Muscle layer of colon (tissue), 2 donors: ENCODE results near the gene OR5H2.

Experiments
- H3K27ac ChIP-seq: one replicate; pipeline ENCODE4 v1.7.0; 2013; ENCODE audit warnings: low read depth, mild to moderate bottlenecking, low read length, moderate library complexity
- H3K27me3 ChIP-seq, 2 donors: one replicate each; pipeline ENCODE4 v1.7.0; 2013; ENCODE audit warnings: low read length in 2 of 2, mild to moderate bottlenecking in 2 of 2; ENCODE audit not compliant: insufficient read depth in 2 of 2, control insufficient read depth in 1 of 2
- H3K36me3 ChIP-seq: one replicate; pipeline ENCODE4 v1.7.0; 2013; ENCODE audit warnings: mild to moderate bottlenecking, low read length; ENCODE audit not compliant: insufficient read depth
- H3K4me1 ChIP-seq: one replicate; pipeline ENCODE4 v1.7.0; 2013; ENCODE audit warnings: mild to moderate bottlenecking, low read length; ENCODE audit not compliant: insufficient read depth
- H3K4me3 ChIP-seq, 2 donors: one replicate each; pipeline ENCODE4 v1.7.0; 2013; ENCODE audit warnings: low read length in 2 of 2, low read depth in 1 of 2, mild to moderate bottlenecking in 1 of 2, moderate library complexity in 1 of 2
- H3K9ac ChIP-seq: one replicate; pipeline ENCODE4 v1.7.0; 2013; ENCODE audit warnings: low read length
- H3K9me3 ChIP-seq: one replicate; pipeline ENCODE4 v1.7.0; 2013; ENCODE audit warnings: mild to moderate bottlenecking, low read length
- donor health status: abdominal sarcoma.
- donor health status: Adenocarcinoma of cecum.

Gene OR5H2

GRCh38 chr3:98274914-98275313 is 7.4 kb upstream of the OR5H2 start:
- Histone ChIP-seq H3K4me3 (no peak overlapping the region), H3K36me3 (no peaks in the 10 kb centered on the region), H3K27me3 (no peaks in the 10 kb centered on the region), H3K27ac (no peak overlapping the region), H3K4me1 (no peaks in the 10 kb centered on the region), H3K9ac (no peak overlapping the region), H3K9me3 (no peaks in the 10 kb centered on the region)

- no peaks in the 10 kb centered on the region for H3K27me3 ChIP-seq
- H3K27ac ChIP-seq = no peak overlapping the region
These were observed 8.6 kb downstream of the OR5H2 start for GRCh38 chr3:98290916-98291315.

GRCh38 chr3:98291332-98291957 is 9.1 kb downstream of the OR5H2 start:
- Histone ChIP-seq H3K27me3 (no peaks in the 10 kb centered on the region), H3K4me3 (no peak overlapping the region), H3K9me3 (no peaks in the 10 kb centered on the region), H3K27ac (no peak overlapping the region), H3K4me1 (no peaks in the 10 kb centered on the region), H3K36me3 (no peaks in the 10 kb centered on the region), H3K9ac (no peak overlapping the region)

More at GRCh38 chr3:98290916-98291315, 8.6 kb downstream of the OR5H2 start:
- no peak overlapping the region for H3K4me3 ChIP-seq
- no peaks in the 10 kb centered on the region for H3K4me1 ChIP-seq
- H3K9ac ChIP-seq = no peak overlapping the region
- no peaks in the 10 kb centered on the region for H3K36me3 ChIP-seq
- H3K9me3 ChIP-seq = no peaks in the 10 kb centered on the region

GRCh38 chr3:98322101-98322500 is 39.8 kb downstream of the OR5H2 start:
- no peaks in the 10 kb centered on the region for H3K9me3 ChIP-seq
- H3K36me3 ChIP-seq = no peaks in the 10 kb centered on the region
- H3K4me3 ChIP-seq = no peak overlapping the region
- no peaks in the 10 kb centered on the region for H3K27me3 ChIP-seq
- H3K4me1 ChIP-seq = no peaks in the 10 kb centered on the region
- H3K9ac ChIP-seq = no peak overlapping the region
- H3K27ac ChIP-seq = no peak overlapping the region

GRCh38 chr3:98322686-98323085 is 40.4 kb downstream of the OR5H2 start:
- H3K4me1 ChIP-seq = no peaks in the 10 kb centered on the region
- no peak overlapping the region for H3K27ac ChIP-seq
- H3K27me3 ChIP-seq = no peaks in the 10 kb centered on the region
- no peak overlapping the region for H3K4me3 ChIP-seq
- H3K36me3 ChIP-seq = no peaks in the 10 kb centered on the region
- H3K9me3 ChIP-seq = no peaks in the 10 kb centered on the region
- no peak overlapping the region for H3K9ac ChIP-seq

DNA sequence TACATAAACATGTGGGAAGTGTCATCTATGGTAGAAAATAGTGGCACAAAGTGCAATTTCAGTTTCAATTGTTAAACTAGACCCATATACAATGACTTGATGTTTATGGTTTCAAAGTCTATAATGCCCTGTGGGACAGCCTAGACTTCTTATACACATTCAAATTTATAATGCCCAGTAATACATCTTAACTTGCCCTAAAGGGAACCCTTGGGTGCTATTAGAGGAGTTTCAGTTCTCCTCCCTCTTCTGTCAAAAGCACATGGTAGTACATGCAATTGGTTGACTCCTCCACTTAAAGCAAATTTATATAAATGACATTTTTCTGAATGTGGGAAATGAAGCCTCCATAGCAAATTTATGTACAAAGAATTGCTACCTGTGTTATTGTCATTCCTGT is 41.1 kb downstream of the OR5H2 start:
- H3K4me1 ChIP-seq = no peaks in the 10 kb centered on the region
- no peak overlapping the region for H3K27ac ChIP-seq
- H3K4me3 ChIP-seq = no peak overlapping the region
- no peaks in the 10 kb centered on the region for H3K9me3 ChIP-seq
- H3K36me3 ChIP-seq = no peaks in the 10 kb centered on the region
- H3K27me3 ChIP-seq = no peaks in the 10 kb centered on the region
- no peak overlapping the region for H3K9ac ChIP-seq

DNA sequence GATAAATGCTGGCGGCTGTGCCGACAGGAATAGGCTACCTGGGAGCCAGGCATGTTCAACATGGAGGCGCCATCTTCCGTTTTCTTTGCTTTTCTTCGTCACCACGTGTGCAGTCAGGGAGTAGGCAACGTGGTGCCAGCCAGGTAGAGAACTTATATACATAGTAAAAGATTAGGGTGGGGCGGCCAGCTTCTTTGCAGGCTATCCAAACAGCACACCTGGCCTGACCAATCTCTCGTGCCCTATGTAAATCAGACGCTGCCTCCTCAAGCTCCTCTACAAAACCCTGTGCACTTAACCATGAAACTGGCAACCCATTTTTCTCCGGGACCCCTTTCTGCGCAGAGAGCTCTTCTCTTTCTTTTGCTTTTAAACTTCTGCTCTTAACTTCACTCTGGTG is 42.8 kb downstream of the OR5H2 start:
- Histone ChIP-seq H3K4me1 (no peaks in the 10 kb centered on the region), H3K9me3 (no peaks in the 10 kb centered on the region), H3K9ac (no peak overlapping the region), H3K4me3 (no peak overlapping the region), H3K27me3 (no peaks in the 10 kb centered on the region), H3K36me3 (no peaks in the 10 kb centered on the region), H3K27ac (no peak overlapping the region)

GRCh38 chr3:98326105-98326893 is 44.0 kb downstream of the OR5H2 start:
- no peaks in the 10 kb centered on the region for H3K9me3 ChIP-seq

DNA sequence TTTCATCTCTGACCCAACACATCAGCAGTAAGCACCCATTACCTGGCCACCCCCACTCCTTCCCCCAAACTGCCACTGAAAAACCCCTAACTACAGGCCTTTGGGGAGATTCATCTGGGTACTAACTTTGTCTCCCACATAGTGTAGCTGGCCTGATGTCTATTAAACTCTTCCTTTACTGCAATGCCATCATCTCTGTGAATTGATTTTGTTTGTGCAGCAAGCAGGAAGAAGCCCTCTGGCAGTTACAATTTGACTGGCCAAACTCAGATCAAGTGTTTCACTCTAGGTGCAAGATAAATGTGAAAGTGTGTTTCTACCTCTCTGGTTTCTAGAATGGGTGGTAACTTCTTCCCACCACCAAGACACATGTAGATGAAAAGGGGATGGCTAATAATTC is 44.6 kb downstream of the OR5H2 start:
- no peak overlapping the region for H3K27ac ChIP-seq

More at GRCh38 chr3:98326105-98326893, 44.0 kb downstream of the OR5H2 start:
- H3K4me1 ChIP-seq = no peaks in the 10 kb centered on the region
- H3K9ac ChIP-seq = no peak overlapping the region
- no peak overlapping the region for H3K4me3 ChIP-seq
- H3K27ac ChIP-seq = no peak overlapping the region
- no peaks in the 10 kb centered on the region for H3K36me3 ChIP-seq
- no peaks in the 10 kb centered on the region for H3K27me3 ChIP-seq

GRCh38 chr3:98328933-98329332 is 46.6 kb downstream of the OR5H2 start:
- H3K27ac ChIP-seq = no peak overlapping the region
- no peaks in the 10 kb centered on the region for H3K9me3 ChIP-seq
- H3K27me3 ChIP-seq = no peaks in the 10 kb centered on the region
- no peaks in the 10 kb centered on the region for H3K4me1 ChIP-seq
- no peak overlapping the region for H3K4me3 ChIP-seq
- H3K36me3 ChIP-seq = no peaks in the 10 kb centered on the region
- H3K9ac ChIP-seq = no peak overlapping the region

More for the DNA sequence above, 44.6 kb downstream of the OR5H2 start:
- H3K36me3 ChIP-seq = no peaks in the 10 kb centered on the region
- no peaks in the 10 kb centered on the region for H3K27me3 ChIP-seq
- no peaks in the 10 kb centered on the region for H3K4me1 ChIP-seq
- H3K9ac ChIP-seq = no peak overlapping the region
- no peak overlapping the region for H3K4me3 ChIP-seq
- no peaks in the 10 kb centered on the region for H3K9me3 ChIP-seq

GRCh38 chr3:98329392-98330124 is 47.3 kb downstream of the OR5H2 start:
- Histone ChIP-seq H3K27me3 (no peaks in the 10 kb centered on the region), H3K36me3 (no peaks in the 10 kb centered on the region), H3K4me1 (no peaks in the 10 kb centered on the region), H3K9ac (no peak overlapping the region), H3K27ac (no peak overlapping the region), H3K4me3 (no peak overlapping the region), H3K9me3 (no peaks in the 10 kb centered on the region)
